LoVo (cell line): ENCODE results near the gene TRIM72.
A peak's percentile ranks its signal among the peaks of the same experiment; 100 is the strongest.
"Not testable (repeated sequence)": the region's sequence is repeated elsewhere in the genome, so short reads cannot be mapped to it uniquely, and the experiment has no call there.

Experiments used
- DNase-seq: peaks from one replicate; pipeline ENCODE4 v3.0.0-alpha.2; 2016; ENCODE audit warnings: low spot score

Gene TRIM72

GRCh38 chr16:31215287-31216162, 1.6 kb downstream of the TRIM72 start:
- DNase-seq, result peak; percentile 45

GRCh38 chr16:31216422-31217135, 2.7 kb downstream of the TRIM72 start, which contains the start of gene PYDC1:
Gene PYDC1, minus strand, starts transcription at chr16:31217135. Its CDS starts 107 bp downstream, at chr16:31217028.
- no peak for DNase-seq

GRCh38 chr16:31217136-31217530, 3.2 kb downstream of the TRIM72 start:
- no peak for DNase-seq

- no peak for DNase-seq
These were observed 5.3 kb downstream of the TRIM72 start for GRCh38 chr16:31219154-31219741.

- no peak for DNase-seq
These were observed 7.6 kb downstream of the TRIM72 start for GRCh38 chr16:31221357-31222160.

- no peak for DNase-seq
These were observed 9.1 kb downstream of the TRIM72 start for GRCh38 chr16:31223044-31223443.

GRCh38 chr16:31224092-31224955, 10.4 kb downstream of the TRIM72 start:
- no peak for DNase-seq

- no peak for DNase-seq
These were observed 11.3 kb downstream of the TRIM72 start for GRCh38 chr16:31225193-31225592.

- DNase-seq, result no peak
These were observed 14.3 kb downstream of the TRIM72 start for GRCh38 chr16:31228206-31228605.

- no peak for DNase-seq
These were observed 15.6 kb downstream of the TRIM72 start for GRCh38 chr16:31229501-31229900.

- no peak for DNase-seq
These were observed 24.1 kb downstream of the TRIM72 start for GRCh38 chr16:31238041-31238440.

- DNase-seq, result no peak
These were observed 28.3 kb downstream of the TRIM72 start for GRCh38 chr16:31242206-31242605.

GRCh38 chr16:31243734-31244670, 30.1 kb downstream of the TRIM72 start:
- DNase-seq, result no peak

GRCh38 chr16:31245598-31245997, 31.7 kb downstream of the TRIM72 start:
- not testable (repeated sequence) for DNase-seq

GRCh38 chr16:31246296-31246695, 32.4 kb downstream of the TRIM72 start:
- DNase-seq, result no peak

GRCh38 chr16:31248344-31248743, 34.4 kb downstream of the TRIM72 start:
- DNase-seq, result no peak

GRCh38 chr16:31250782-31251384, 37.0 kb downstream of the TRIM72 start:
- DNase-seq, result no peak

- no peak for DNase-seq
These were observed 37.5 kb downstream of the TRIM72 start for GRCh38 chr16:31251435-31251834.

- DNase-seq, result no peak
These were observed 39.7 kb downstream of the TRIM72 start for GRCh38 chr16:31253642-31254045.
